HuH-7.5 (cell line): ENCODE data around the gene WWOX.
A peak's percentile ranks its signal among the peaks of the same experiment; 100 is the strongest.

Experiments
- DNase-seq: peaks from one replicate; pipeline ENCODE4 v3.0.0; 2011; ENCODE audit warnings: low spot score

The WWOX gene

GRCh38 chr16:78227855-78228254, 128.4 kb downstream of the WWOX start:
- DNase-seq, result peak; percentile 18

- DNase-seq, result no peak
Observed at GRCh38 chr16:78228704-78229103, 129.2 kb downstream of the WWOX start.

DNA sequence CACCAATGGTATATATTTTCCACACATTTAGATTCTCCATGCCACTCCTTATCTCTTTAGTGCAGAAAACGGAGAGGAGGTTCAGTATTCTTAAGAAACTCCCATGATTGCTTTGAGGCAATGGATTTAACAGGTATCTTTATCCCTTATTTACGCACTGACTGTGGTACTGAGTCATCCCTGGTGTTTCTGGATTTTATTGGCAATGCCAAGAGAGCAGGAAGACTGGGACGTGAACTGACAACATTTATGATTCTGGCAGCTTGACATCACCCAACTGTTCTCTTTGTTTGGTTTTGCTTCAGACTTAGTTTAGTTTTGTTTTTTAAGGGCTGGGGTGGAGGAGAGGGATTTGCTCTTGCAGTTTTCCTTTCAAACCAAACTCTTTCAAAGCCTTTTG, 131.4 kb downstream of the WWOX start:
- DNase-seq, result no peak

GRCh38 chr16:78235168-78235800, 135.8 kb downstream of the WWOX start:
- DNase-seq, result peak; percentile 58

GRCh38 chr16:78235876-78236275, 136.4 kb downstream of the WWOX start:
- DNase-seq, result no peak

DNA sequence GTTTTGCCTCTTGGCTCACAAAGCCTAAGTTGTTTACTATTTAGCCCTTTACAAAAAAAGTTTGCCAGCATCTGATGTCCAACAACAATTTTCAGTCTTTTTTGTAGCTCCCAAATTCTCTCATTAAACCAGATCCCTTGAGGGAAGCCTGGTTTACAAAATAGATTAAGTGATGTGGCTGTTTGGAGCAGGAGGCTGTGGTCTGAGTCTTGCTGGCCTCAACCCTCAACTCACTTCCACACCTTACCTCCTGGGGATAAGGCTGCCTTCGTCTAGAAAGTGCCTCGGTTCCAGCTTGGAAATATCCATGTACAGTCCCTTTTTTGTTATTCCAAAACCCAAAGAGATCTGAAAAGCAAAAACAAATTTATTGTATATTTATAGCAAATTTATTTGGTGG, 138.4 kb downstream of the WWOX start:
- DNase-seq, result no peak

DNA sequence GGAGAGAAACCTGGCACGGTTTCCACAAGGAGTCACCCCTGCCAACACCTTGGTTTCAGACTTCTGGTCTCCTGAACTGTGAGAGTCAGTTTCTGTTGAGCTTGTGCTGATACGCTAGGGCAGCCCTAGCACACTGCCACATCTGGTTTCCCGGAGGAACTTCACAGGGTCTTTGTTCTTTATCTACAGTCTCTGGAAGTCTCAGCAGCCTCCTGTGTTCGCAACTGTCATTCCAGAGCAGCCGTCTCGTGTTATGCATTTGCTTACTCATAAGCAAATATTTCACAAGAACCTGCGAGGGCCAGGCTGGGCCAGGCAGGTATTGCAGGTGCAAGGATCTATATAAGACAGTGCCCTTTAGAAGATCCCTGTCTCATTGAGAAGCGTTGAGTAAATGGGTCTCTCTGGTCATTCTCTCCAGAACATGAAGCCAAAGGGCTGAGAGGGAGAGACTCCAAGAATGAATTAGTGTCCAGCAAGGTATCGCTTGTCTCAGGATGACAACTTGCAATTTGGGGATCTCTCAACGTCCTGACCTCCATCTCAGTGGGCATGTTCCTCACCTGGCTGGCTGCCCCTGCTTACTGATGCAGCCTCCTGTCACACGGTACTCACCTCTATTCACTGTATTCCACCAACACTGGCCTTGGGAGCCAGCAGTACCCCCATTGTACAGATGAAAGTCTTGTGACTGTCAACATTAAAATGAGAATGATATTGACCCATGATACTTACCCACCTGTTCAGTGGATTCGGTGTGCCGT, 141.2 kb downstream of the WWOX start:
- peak; percentile 51 for DNase-seq

- no peak for DNase-seq
Observed at GRCh38 chr16:78242239-78242630, 142.8 kb downstream of the WWOX start.

DNA sequence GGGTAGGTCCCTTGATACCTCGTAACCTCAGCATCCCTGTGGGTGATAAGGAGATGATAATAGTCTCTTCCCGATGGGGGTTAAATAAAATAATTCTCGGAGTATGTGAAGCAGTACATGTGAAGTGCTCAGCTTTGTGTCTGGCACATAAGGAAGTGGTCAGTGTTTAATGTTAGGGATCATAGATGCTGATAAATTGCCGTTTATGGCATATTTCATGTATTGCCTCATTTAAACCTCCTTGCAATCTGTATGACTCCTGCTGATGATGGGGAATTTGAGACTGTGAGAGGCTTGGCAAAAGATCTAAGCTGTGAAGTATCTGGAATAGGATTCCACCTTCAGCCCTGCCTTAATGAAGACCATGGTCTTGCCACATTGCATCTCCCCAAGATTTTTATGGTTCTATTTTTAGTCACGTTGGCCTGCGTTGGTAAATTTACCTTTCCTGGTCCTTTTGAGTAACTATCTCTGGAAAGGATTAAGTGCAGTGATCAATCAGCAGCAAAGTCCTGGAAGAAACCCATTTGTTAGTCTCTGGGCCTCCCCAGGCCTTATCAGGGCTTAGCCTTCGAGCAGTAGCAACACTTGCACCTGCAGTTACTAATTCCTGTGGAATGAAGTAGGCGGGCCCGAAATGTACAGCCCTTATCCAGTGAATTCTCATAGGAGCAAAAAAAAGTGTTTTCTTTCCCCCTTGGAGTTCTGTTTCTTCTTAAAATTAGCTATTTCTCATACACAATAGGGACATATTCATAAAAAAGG, 144.9 kb downstream of the WWOX start:
- DNase-seq, result no peak

DNA sequence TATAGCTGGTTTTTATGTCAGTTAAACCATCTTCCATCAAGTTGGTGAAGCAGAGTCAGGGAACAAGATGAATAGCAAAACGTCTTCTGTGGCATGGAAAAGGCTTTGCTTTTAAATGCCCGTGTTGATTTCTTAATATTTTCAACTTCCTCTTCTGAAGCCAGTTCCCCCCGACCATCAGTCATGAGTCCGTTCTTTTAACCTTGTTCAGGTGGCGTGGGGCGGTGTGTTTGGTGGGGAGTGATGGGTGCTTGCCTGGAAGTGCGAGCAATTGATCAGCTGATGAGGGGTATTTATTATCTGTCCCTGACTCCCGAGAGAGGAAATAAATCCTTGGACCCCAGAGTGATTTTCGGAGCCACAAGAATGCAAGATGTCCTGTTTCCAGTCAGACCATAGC, 147.1 kb downstream of the WWOX start:
- DNase-seq, result no peak

DNA sequence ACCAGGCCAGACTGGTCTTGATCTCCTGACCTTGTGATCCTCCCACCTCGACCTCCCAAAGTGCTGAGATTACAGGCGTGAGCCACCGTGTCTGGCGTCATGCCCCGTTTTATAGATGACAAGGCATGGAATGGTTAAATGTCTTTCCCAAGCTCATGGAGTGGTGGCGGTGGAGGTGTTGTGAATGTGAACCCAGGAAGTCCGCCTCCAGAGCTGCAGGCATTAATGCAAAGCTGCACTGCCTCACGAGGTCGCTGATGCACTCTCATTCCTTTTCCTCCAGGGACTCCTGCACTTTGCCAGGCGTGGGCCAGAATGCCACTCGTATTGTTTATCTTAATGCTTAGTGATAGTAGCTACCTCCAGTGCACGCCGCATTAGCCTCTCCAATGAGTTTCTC, 149.6 kb downstream of the WWOX start:
- peak; percentile 40 for DNase-seq

DNA sequence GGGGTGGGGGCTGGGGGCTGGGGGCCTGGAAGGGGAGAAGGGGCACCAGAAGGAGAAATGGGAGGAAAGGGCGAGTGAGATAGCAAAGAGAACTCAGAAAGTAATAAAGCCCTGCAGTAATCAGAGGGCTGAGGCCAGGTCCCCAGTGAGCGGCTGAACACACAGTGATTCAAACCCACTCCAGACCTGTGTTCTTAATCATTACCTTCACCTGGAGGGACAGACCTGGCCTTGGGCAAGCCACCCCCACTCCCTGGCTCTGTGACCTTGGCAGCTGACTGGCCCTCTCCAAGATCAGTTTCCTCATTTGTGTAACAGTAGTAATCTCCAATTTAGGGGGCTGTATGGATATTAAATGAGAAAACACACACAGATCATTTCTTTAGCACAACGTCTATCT, 150.4 kb downstream of the WWOX start:
- DNase-seq, result no peak

GRCh38 chr16:78251115-78251514, 151.7 kb downstream of the WWOX start:
- DNase-seq, result no peak

DNA sequence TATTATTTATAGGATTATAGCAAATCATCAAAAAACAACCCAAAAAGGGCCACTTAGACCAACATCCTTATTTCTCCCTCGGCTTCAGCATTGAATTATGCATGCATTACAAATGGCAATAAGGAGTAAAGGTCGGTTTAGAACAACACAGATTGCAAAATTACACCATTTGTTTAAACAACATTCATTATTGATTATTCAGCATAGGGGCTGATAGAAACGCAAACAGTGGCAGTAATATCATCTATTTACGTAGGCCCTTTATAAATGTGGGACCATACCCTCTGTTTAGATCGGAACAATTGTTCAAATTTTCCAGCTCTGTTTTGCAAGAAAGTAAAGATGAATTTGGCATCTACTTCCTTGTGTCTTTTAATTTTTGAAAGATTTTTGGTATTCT, 153.3 kb downstream of the WWOX start:
- peak; percentile 38 for DNase-seq

- no peak for DNase-seq
Observed at GRCh38 chr16:78254841-78255240, 155.4 kb downstream of the WWOX start.

DNA sequence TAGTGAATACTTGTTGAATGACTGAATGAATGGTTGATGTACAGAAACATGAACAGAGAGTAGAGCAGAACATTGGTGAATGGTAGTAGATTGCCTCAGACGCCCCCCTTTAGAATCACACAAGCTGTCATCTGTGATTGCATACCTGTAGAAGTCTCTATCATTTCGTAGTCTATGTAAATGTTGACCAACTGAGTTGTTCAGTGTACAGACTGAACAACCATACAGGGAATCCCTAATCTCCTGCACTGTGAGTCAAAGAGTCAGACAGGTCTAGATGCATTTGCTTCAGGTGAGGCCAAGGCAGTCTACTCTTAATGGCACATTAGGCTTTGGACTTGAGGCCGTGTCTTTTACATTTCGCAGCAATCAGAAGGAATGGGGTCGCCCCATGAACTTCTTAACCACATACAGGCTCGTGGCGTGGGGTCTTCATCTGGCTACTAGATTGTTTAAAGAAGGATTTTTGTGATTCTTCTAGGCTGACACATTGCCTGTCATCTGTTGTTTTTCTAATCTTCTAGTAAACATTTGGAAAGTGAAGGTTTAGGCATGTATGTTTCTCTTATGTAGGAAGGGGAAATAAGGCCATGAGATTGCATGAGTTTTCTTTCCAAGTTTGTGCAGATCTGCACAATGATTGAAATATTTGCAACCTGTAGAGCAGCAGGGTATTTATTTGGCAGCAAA, 157.4 kb downstream of the WWOX start:
- DNase-seq, result no peak

- no peak for DNase-seq
Observed at GRCh38 chr16:78257376-78257728, 157.9 kb downstream of the WWOX start.

- DNase-seq, result no peak
Observed at GRCh38 chr16:78258375-78259065, 159.1 kb downstream of the WWOX start.

- DNase-seq, result no peak
Observed at GRCh38 chr16:78259873-78260272, 160.4 kb downstream of the WWOX start.

- no peak for DNase-seq
Observed at GRCh38 chr16:78264642-78265041, 165.2 kb downstream of the WWOX start.

GRCh38 chr16:78269256-78269655, 169.8 kb downstream of the WWOX start:
- DNase-seq, result no peak

GRCh38 chr16:78271981-78272380, 172.5 kb downstream of the WWOX start:
- no peak for DNase-seq
